ENCODE results near the gene GGT6.
A peak's percentile ranks its signal among the peaks of the same experiment; 100 is the strongest.
"Not testable (repeated sequence)": the region's sequence is repeated elsewhere in the genome, so short reads cannot be mapped to it uniquely, and the experiment has no call there.

Gene GGT6, protein sequence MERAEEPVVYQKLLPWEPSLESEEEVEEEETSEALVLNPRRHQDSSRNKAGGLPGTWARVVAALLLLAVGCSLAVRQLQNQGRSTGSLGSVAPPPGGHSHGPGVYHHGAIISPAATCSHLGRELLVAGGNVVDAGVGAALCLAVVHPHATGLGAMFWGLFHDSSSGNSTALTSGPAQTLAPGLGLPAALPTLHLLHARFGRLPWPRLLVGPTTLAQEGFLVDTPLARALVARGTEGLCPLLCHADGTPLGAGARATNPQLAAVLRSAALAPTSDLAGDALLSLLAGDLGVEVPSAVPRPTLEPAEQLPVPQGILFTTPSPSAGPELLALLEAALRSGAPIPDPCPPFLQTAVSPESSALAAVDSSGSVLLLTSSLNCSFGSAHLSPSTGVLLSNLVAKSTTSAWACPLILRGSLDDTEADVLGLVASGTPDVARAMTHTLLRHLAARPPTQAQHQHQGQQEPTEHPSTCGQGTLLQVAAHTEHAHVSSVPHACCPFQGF

DNA sequence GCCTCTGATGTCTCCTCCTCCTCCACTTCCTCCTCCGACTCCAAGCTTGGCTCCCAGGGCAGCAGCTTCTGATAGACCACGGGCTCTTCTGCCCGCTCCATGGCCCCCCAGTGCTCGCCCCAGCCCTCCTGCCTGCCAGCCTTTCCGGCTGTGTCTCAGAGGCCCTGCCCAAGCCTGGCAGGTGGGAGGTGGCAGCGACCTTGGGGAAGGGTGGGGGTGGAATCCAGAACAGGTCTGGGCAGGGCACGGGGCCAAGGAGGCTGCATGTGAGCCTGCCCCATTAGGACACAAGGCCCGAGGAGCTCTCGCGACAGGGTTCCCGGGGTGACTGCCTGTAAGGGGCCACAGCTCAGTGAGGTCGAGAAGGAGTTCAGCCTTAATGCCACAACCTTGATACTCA lies at the start of gene GGT6:
Gene GGT6 (minus strand): TSS at position 157 of the 400 bp plus-strand sequence. CDS start 56 bp downstream, at position 101.
- DNase-seq: no peak

GRCh38 chr17:4610162-4610561 lies 49.8 kb upstream of the GGT6 start:
- DNase-seq: no peak

DNA sequence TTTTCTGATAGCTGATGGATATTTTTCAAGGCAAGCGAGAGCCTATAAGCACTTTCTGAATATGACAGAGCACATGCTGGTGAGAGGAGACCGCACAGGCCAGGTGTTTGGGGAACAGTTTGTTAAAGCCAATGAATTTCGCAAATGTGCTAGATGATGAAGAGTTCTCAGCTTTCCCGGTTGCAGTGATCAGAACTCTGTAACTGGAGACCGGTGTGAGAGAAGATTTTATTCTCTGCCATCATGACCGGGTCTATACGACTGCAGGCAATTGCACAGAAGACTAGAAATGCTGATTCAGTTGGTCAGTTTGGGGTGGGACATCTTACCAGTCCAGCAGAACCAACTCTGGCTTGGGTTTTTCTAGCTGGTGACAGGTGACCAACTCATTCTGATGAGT lies 49.4 kb upstream of the GGT6 start:
- DNase-seq: no peak

GRCh38 chr17:4607773-4608187 lies 47.4 kb upstream of the GGT6 start:
- no peak for DNase-seq

DNA sequence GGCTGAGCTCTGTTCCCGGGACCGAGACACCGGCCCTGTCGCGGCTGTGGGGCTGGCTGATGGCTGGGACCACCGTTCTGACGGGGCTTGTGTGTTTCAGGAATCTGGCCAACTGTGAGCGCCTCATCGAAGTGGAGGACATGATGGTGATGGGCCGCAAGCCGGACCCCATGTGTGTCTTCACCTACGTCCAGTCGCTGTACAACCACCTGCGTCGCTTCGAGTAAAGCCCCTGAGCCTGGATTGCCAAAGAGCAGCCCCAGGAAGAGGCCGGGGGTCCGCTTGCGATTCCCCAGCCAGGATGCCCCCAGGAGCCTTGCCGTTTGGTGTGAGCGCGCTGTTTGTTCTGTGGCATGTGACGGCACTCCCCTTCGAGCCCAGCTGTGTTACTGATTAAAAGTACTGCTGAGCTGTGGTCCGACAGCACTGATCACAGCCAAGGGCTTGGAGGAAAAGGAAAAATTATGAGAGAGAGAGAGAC lies 46.9 kb upstream of the GGT6 start:
- DNase-seq: no peak

- DNase-seq: no peak
Measured at GRCh38 chr17:4605826-4606225, 45.4 kb upstream of the GGT6 start.

GRCh38 chr17:4604736-4605135 lies 44.4 kb upstream of the GGT6 start:
- DNase-seq: not testable (repeated sequence)

DNA sequence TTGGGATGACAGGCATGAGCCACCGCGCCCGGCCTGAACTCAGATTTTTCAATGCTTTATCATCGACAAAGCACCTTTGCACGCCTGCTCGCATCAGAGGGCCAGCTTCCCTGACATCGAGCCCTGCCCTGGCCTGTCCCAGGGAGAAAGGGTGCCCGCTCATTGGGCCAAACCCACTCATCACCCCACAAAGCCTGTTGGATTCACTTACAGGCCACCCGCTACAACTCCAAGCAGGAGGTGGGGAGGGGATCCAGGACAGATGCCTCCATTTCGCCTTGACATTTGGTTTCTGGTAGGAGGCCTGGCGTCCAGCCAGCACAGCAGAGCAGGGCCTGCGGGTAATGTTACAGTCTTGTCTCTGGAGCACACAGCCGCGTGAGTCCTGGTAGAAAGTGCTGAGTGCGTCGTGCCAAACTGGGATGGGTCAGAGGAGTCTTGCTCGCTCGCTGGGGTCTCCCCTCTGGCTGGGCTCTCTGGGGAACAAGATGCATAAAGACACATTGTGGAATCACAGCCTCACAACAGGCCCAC lies 43.8 kb upstream of the GGT6 start:
- no peak for DNase-seq

DNA sequence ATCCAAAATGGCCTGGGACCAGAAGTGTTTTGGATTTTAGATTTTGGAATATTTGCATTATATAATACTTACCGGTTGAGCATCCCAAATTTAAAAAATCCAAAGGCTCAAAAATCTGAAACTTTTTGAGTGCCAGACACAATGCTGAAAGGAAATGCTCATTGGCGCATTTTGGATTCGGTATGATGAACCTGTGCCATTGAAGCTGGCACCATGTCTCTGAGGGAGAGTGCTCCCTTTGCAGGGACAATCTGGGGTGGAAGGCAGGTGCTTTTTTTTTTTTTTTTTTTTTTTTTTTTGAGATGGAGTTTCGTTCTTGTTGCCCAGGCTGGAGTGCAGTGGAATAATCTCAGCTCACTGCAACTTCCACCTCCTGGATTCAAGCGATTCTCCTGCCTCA lies 41.7 kb upstream of the GGT6 start:
- no peak for DNase-seq

- no peak for DNase-seq
Measured at GRCh38 chr17:4601326-4601725, 40.9 kb upstream of the GGT6 start.

GRCh38 chr17:4600563-4600962 lies 40.2 kb upstream of the GGT6 start:
- DNase-seq: no peak

DNA sequence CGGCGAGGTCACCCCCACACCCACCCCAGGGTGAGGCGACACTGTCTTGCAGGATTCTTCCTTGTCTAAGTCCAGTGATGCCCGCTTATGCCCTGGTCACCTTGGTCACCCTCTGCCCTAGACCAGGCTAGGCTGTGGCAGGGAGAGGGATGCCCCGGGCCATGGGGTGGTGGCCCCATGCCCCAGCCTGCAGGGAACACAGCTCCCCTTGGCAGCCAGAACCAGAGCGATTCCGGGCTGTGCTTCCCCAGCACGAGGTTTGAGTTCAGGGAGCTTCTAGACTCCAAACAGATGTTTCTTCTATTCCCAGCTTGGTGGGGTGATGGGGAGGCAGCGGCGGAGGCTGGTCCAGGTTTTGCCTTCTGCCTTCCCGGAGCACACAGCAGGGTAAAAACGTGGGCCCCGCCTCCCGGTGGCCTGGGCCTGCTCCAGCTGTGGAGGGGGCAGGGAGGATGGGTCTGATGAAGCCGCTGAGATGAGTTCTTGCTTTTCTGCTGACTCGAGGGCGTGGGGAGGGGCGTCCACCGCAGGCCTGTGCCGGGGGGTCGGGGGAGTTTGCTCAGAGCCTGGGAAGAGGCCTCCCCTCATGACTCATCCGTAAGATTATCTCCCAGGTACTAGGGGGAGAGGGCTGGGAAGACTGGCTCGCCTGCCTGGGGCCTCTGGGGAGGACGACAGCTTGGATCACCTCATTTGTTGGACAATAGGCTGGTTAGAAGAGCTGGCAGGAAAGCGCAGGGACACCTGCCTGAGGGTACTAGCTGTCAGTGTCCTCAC lies 39.3 kb upstream of the GGT6 start:
- DNase-seq: no peak

DNA sequence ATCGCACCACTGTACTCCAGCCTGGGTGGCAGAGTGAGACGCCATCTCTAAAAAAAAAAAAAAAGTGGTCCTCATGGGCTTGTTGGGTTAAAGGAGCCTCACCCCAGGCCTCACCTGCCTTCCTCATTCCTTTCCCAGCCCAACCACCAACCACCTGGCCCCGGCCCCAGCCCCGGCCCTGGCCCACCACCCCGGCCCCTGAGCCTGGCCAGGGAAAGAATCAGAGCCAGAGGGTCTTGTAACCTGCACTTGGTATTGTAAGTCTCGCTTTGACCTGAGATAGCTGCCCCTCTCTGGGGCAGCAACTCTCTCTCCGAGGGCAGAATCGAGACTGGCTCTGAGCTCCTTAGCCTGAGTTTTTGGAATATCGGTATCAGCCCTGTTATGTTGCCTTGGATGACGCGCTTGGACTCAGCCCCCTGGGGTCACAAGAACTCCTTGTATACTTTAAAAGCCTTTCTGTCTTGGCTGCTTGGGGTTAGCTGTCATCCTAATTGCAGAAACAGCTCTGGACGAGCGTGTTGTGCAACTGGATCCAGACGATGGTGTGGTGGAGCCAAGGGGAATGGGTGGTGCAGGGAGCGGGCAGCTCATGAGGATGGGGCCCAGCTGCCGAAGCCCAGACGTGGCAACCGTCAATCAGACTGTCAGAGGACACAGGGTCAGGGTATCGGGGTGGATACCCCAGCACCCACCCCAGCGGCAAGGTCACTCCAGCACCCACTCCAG lies 38.6 kb upstream of the GGT6 start:
- DNase-seq: no peak

DNA sequence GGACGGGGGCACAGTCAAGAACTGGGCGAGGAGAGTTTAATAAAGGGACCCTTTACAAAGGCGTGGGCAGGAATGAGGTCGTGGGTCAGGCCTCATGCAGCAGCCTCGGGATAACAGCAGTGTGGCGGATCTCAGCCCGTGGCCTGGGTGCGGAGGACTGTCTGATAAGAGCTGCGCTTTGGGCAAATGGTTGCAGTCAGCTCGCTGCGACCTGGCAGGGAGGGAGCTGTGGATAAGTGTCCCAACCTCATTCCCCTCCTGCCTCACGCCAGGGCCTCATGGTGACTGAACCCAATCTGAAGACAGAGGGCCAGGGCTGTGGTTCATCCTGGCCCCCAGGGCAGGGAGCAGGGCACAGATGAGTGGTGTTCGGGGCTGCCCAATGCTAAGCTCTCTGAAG lies 37.6 kb upstream of the GGT6 start:
- DNase-seq: no peak

DNA sequence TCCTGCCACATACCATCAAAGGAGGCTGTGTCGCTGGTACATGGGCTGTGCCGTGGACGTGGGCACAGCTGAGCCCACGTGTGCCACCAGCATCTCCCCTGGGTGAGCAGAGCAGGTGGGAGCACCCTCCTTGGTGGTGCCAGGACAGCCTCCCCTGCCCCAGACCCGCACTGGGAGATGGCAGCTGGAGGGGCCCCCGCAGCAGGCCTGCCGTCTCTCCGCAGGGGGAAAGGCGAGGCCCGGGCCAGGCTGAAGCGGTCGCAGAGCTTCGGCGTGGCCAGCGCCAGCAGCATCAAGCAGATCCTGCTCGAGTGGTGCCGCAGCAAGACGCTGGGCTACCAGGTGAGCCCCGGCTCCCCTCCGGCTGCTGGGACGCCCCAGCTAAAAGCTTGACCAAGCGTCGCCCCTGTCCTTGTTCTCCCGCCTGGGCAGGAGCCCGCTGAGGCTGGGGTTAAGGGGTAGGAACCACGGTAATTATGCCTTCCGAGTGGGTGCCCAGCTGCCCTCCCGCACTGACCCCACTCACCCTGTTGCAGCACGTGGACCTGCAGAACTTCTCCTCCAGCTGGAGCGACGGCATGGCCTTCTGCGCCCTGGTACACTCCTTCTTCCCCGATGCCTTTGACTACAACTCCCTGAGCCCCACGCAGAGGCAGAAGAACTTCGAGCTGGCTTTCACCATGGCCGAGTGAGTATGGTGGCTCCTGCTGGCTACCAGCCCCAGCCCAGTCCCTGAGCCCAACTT lies 36.4 kb upstream of the GGT6 start:
- no peak for DNase-seq

DNA sequence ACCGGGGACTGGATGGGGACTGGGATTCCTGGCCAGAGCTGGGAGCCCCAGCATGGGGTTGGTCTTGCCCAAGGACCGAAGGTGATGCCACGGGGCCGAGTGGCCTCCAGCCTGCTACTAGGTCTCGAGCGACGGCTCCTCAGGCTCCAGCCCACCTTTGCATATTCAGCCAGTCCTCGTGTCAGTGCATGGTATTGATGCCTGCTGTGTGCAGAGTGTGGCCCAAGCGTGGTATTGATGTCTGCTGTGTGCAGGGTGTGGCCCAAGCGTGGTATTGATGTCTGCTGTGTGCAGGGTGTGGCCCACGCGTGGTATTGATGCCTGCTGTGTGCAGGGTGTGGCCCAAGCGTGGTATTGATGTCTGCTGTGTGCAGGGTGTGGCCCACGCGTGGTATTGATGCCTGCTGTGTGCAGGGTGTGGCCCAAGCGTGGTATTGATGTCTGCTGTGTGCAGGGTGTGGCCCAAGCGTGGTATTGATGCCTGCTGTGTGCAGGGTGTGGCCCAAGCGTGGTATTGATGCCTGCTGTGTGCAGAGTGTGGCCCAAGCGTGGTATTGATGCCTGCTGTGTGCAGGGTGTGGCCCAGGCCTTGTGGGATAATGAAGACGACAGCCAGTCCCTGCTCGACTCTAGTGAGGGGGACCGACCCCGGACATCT lies 35.4 kb upstream of the GGT6 start:
- not testable (repeated sequence) for DNase-seq

GRCh38 chr17:4594931-4595684 lies 34.7 kb upstream of the GGT6 start:
- peak; percentile 26 for DNase-seq

DNA sequence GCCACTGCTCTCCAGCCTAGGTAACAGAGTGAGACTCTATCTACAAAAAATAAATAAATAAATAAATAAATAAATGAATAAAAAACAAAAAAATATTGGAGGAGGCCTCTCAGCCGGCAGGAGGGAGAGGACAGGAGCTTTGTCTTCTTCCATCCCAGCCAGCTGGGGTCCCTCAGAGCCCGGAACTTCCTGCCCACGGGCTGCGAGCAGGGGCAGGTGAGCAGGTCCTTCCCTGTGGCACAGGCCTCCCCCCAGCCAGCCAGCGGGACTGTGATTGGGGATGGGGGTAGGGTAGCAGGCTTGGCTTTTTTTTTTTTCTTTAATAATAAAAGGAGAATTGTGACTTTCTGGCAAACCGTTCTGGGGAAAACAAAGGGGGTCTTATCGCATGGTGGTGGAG lies 34.0 kb upstream of the GGT6 start:
- no peak for DNase-seq

DNA sequence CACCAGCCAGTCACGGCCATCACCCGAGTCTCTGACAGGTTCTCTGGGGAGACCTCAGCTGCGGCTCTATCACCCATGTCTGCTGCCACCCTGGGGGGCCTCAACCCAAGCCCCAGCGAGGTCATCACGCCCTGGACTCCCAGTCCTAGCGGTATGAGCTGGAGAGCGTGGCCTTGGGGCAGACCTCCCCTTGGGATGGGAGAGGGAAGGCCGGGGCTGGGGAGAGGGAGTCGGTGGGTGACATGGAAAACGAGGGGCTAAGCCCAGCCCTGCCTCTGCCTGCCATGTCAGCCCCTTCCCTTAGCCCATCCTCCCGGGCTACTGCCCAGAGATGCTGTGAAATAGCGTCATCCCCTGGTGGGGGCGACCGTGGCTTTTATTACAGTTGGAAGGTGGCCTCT lies 32.6 kb upstream of the GGT6 start:
- no peak for DNase-seq

GRCh38 chr17:4592240-4593005 lies 32.0 kb upstream of the GGT6 start:
- no peak for DNase-seq

All from CD4-positive, alpha-beta T cell treated with Interferon gamma for 1 hour (primary cell).